Esophagus muscularis mucosa (tissue), 3 donors: ENCODE measurements around the gene CHCHD6.

Source experiments
- POLR2A ChIP-seq: fragments of 450-650 bp; IDR thresholded peaks from one replicate; pipeline ENCODE4 v1.6.1; 2017; ENCODE audit warnings: antibody characterized with exemption, moderate library complexity, mild to moderate bottlenecking, low read depth
- TF ChIP-seq, protein P1 (sequence below), 3 experiments: fragments of 200-600 bp in 2 of 3; fragments of 450-650 bp in 1 of 3; sonication (generic) in 2 of 3; IDR thresholded peaks; one replicate each; pipeline ENCODE4 v1.5.1; 2017 to 2019; ENCODE audit warnings: antibody characterized with exemption in 3 of 3, mild to moderate bottlenecking in 2 of 3, moderate library complexity in 1 of 3

DNA sequence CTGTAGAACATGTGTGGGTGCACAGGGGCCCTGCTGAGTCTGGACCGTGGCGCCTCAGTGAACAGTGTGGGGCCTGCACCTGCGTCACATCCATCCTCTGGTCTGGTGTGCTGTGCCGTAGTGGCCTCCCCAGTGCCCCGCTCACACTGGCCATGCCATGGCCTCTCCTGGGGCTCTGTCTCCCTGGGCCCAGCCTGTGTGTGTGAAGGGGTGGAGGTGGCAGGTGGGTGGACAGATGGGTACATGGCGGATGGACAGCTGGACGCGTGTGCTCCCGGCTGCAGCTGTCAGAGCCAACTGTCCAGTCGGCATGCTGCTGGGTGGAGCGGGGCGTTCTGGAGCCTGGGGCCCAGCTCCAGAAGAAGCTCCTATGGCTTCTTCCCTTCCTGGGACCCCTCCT, 296.7 kb downstream of the CHCHD6 start:
- no peak for TF ChIP-seq POLR2A
- TF ChIP-seq, protein P1, sequence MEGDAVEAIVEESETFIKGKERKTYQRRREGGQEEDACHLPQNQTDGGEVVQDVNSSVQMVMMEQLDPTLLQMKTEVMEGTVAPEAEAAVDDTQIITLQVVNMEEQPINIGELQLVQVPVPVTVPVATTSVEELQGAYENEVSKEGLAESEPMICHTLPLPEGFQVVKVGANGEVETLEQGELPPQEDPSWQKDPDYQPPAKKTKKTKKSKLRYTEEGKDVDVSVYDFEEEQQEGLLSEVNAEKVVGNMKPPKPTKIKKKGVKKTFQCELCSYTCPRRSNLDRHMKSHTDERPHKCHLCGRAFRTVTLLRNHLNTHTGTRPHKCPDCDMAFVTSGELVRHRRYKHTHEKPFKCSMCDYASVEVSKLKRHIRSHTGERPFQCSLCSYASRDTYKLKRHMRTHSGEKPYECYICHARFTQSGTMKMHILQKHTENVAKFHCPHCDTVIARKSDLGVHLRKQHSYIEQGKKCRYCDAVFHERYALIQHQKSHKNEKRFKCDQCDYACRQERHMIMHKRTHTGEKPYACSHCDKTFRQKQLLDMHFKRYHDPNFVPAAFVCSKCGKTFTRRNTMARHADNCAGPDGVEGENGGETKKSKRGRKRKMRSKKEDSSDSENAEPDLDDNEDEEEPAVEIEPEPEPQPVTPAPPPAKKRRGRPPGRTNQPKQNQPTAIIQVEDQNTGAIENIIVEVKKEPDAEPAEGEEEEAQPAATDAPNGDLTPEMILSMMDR (IDR thresholded peaks at IDR 0.05) = no peak
